Chondrocyte (in vitro differentiated cells): Measurements from ENCODE around the gene PIGP. TPM values are rescaled to one million over a fixed set of nuclear protein-coding genes. Genes with fewer than 3 reads are reported as not detected.

ENCODE experiments used
- DNase-seq: peaks from one replicate; pipeline ENCODE4 v3.0.0; 2021; ENCODE audit warnings: mixed read lengths, low spot score
- H3K27ac Mint-ChIP-seq: one replicate; pipeline ENCODE4 v1.8.0; 2021; ENCODE audit warnings: mild to moderate bottlenecking, moderate library complexity, mixed read lengths; ENCODE audit not compliant: unreplicated experiment
- H3K27me3 Mint-ChIP-seq: 2 replicates; pipeline ENCODE4 v1.8.0; 2021; ENCODE audit warnings: low read depth, mixed read lengths
- H3K36me3 Mint-ChIP-seq: 2 replicates; pipeline ENCODE4 v1.8.0; 2021; ENCODE audit warnings: low read depth, mixed read lengths
- H3K4me1 Mint-ChIP-seq: 2 replicates; pipeline ENCODE4 v1.8.0; 2021; ENCODE audit warnings: low read depth, mild to moderate bottlenecking, mixed read lengths
- H3K4me3 Mint-ChIP-seq: one replicate; pipeline ENCODE4 v1.8.0; 2021; ENCODE audit warnings: mild to moderate bottlenecking, moderate library complexity, mixed read lengths; ENCODE audit not compliant: unreplicated experiment
- H3K9me3 Mint-ChIP-seq: 2 replicates; pipeline ENCODE4 v1.8.0; 2021; ENCODE audit warnings: low read depth, mixed read lengths
- CTCF ChIP-seq: fragments of 200-600 bp; sonication (generic); IDR thresholded peaks from 2 replicates; pipeline ENCODE4 v1.5.0; 2021; ENCODE audit warnings: antibody characterized with exemption, mild to moderate bottlenecking, moderate library complexity
- total RNA-seq: library from RNA; stranded (reverse); gene quantifications from 3 replicates; pipeline ENCODE4 v1.2.1, GENCODE V29; 2021

Gene PIGP
- total RNA-seq, 1 donor from 2014 or later = 15.0 TPM

GRCh38 chr21:37065561-37066177 lies 7.2 kb downstream of the PIGP start:
- TF ChIP-seq CTCF = no peak
- H3K36me3 Mint-ChIP-seq = peaks cover 5% of the 10 kb centered on the region
- no peaks in the 10 kb centered on the region for H3K27me3 Mint-ChIP-seq
- DNase-seq = no peak
- no peak overlapping the region for H3K27ac Mint-ChIP-seq
- no peak overlapping the region for H3K4me3 Mint-ChIP-seq
- no peaks in the 10 kb centered on the region for H3K9me3 Mint-ChIP-seq
- H3K4me1 Mint-ChIP-seq = peaks cover 20% of the 10 kb centered on the region

- H3K27me3 Mint-ChIP-seq = no peaks in the 10 kb centered on the region
- TF ChIP-seq CTCF = no peak
- DNase-seq = no peak
- no peaks in the 10 kb centered on the region for H3K9me3 Mint-ChIP-seq
- peaks cover 25% of the 10 kb centered on the region for H3K4me1 Mint-ChIP-seq
- no peak overlapping the region for H3K4me3 Mint-ChIP-seq
- peaks cover 5% of the 10 kb centered on the region for H3K36me3 Mint-ChIP-seq
- no peak overlapping the region for H3K27ac Mint-ChIP-seq
Observed at GRCh38 chr21:37064841-37065240, 8.0 kb downstream of the PIGP start.

DNA sequence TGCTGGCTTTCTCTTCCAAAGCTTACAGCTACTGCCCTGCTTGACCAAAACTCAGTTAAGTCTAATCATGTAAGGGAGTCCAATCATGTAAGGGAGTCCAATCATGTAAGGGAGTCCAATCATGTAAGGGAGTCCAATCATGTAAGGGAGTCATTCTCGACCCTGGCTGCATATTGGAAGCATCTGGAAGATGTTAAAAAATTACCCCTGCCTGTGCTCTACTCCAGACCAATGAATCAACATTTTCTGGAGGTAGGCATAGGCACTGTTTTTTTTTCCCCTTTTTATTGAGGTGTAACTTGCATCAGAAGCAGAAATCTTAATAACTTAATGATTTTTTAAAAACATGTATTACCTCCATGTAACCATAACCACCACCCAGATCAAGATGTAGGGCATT lies 9.4 kb downstream of the PIGP start:
- TF ChIP-seq CTCF = no peak
- Mint-ChIP-seq H3K4me3 (no peak overlapping the region), H3K36me3 (peaks cover 1% of the 10 kb centered on the region), H3K27ac (no peak overlapping the region), H3K9me3 (no peaks in the 10 kb centered on the region), H3K4me1 (peaks cover 27% of the 10 kb centered on the region), H3K27me3 (no peaks in the 10 kb centered on the region)
- DNase-seq = no peak

GRCh38 chr21:37062593-37062935 lies 10.3 kb downstream of the PIGP start:
- Mint-ChIP-seq H3K4me1 (peaks cover 27% of the 10 kb centered on the region), H3K36me3 (no peaks in the 10 kb centered on the region), H3K27me3 (no peaks in the 10 kb centered on the region), H3K27ac (no peak overlapping the region), H3K4me3 (no peak overlapping the region), H3K9me3 (no peaks in the 10 kb centered on the region)
- TF ChIP-seq CTCF = no peak
- no peak for DNase-seq

- no peak for DNase-seq
- Mint-ChIP-seq H3K4me1 (peaks cover 27% of the 10 kb centered on the region), H3K27ac (peak overlapping the region; percentile 80), H3K4me3 (no peak overlapping the region), H3K27me3 (no peaks in the 10 kb centered on the region), H3K9me3 (no peaks in the 10 kb centered on the region), H3K36me3 (no peaks in the 10 kb centered on the region)
- no peak for TF ChIP-seq CTCF
Observed at GRCh38 chr21:37061926-37062592, 10.8 kb downstream of the PIGP start.
